ENCODE measurements around the gene ETFB.

ETFB gene

DNA sequence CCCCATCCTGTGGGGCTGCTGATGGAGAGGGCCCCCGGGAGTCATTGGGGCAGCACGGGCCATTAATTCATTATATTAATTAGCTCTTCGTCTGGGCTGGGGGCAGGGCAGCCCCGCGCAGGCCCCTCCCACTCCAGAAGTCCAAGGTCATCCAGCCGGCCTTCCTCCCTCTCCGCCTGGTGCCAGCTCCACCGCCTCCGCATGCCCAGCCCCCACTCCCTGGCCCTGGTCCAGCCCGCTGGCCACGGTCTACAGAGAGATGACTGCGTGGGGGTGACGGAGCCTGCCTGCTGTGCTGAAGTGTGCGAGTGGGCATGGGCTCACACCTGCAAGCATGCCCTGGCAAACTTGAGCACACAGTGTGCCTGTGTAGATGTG is 45.9 kb downstream of the ETFB start:
- intact Hi-C loops (cut with micrococcal nuclease), result no loop called here

GRCh38 chr19:51319649-51320279 is 46.4 kb downstream of the ETFB start:
- Mint-ChIP-seq H3K27me3 (peaks cover 39% of the 10 kb centered on the region), H3K4me1 (ENCODE audit: low read depth) (no peaks in the 10 kb centered on the region)
- intact Hi-C loops (cut with micrococcal nuclease), result no loop called here

More for the DNA sequence above, 45.9 kb downstream of the ETFB start:
- Mint-ChIP-seq H3K36me3 (ENCODE audit: low read depth) (no peaks in the 10 kb centered on the region), H3K27me3 (peaks cover 39% of the 10 kb centered on the region), H3K4me1 (ENCODE audit: low read depth) (peaks cover under 1% of the 10 kb centered on the region), H3K4me3 (no peak overlapping the region), H3K27ac (no peak overlapping the region), H3K9me3 (peaks cover 4% of the 10 kb centered on the region)

GRCh38 chr19:51318687-51319648 is 47.2 kb downstream of the ETFB start:
- intact Hi-C loops (cut with micrococcal nuclease), result no loop called here
- H3K36me3 Mint-ChIP-seq (ENCODE audit: low read depth), result no peaks in the 10 kb centered on the region
- H3K27me3 Mint-ChIP-seq, result peaks cover 35% of the 10 kb centered on the region
- H3K4me3 Mint-ChIP-seq, result no peak overlapping the region
- H3K27ac Mint-ChIP-seq, result no peak overlapping the region
- peaks cover 14% of the 10 kb centered on the region for H3K9me3 Mint-ChIP-seq
- peaks cover 3% of the 10 kb centered on the region for H3K4me1 Mint-ChIP-seq (ENCODE audit: low read depth)

More at GRCh38 chr19:51319649-51320279, 46.4 kb downstream of the ETFB start:
- Mint-ChIP-seq H3K9me3 (peaks cover 9% of the 10 kb centered on the region), H3K27ac (no peak overlapping the region), H3K4me3 (no peak overlapping the region), H3K36me3 (ENCODE audit: low read depth) (no peaks in the 10 kb centered on the region)

DNA sequence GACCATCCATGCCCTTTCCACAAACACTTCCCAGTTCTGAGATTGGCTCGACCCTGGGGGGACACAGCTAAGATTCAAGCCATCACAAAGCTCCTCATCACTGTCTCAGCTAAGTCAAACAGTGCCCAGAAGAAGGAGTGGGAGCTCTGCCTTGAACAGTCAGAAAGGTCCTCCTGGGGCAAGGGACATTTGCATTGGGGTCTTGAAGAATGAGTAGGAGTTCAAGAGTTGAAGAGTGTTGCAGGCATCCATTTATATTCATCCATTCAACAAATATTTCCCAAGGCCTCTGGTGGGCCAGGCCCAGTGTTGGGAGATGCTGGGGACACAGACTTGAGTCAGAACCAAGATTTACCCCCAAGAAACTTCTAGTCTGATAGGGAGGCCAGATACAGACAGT is 48.2 kb downstream of the ETFB start:
- H3K4me3 Mint-ChIP-seq, result no peak overlapping the region
- H3K27me3 Mint-ChIP-seq, result peaks cover 31% of the 10 kb centered on the region
- H3K36me3 Mint-ChIP-seq (ENCODE audit: low read depth), result no peaks in the 10 kb centered on the region
- intact Hi-C loops (cut with micrococcal nuclease), result no loop called here
- H3K9me3 Mint-ChIP-seq, result peaks cover 14% of the 10 kb centered on the region
- H3K4me1 Mint-ChIP-seq (ENCODE audit: low read depth), result peaks cover 13% of the 10 kb centered on the region
- H3K27ac Mint-ChIP-seq, result no peak overlapping the region

DNA sequence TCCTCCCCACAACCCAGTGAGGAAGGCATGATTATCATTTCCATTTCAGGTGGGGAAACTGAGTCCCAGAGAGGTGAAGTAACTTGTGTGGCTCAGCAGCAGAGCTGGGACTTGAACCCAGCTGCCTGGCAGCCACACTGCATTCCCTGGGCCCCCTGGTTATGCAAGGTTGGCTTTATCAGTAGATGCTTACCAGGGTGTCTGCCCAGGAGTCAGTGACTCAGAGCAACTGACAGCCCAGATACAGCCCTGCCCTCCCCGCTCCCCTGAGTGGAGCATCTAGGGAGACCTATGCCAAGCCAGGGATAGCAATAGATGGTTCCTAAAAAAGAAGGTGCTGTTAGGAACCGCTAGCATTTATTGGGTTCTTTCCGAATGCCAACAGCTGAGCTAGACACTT is 48.8 kb downstream of the ETFB start:
- Mint-ChIP-seq H3K4me3 (no peak overlapping the region), H3K27ac (no peak overlapping the region), H3K27me3 (peaks cover 31% of the 10 kb centered on the region), H3K4me1 (ENCODE audit: low read depth) (peaks cover 17% of the 10 kb centered on the region), H3K36me3 (ENCODE audit: low read depth) (no peaks in the 10 kb centered on the region), H3K9me3 (peaks cover 14% of the 10 kb centered on the region)
- intact Hi-C loops (cut with micrococcal nuclease), result no loop called here

DNA sequence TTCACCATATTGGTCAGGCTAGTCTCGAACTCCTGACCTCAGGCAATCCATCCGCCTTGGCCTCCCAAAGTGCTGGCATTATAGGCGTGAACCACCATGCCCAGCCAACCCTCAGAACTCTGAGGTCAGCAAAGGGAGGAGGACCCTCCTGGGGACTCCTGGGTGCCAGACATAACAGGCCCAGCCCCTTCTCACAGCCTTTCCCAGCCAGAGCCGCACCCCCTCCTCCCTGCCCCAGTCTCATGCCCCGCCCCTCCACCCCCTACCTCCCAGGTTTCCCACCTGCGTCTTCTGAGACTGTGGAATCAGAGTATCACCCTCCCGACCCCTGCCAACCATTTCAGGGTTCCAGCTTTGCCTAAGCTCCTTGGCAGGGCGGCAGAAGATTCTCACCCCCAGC is 49.5 kb downstream of the ETFB start:
- Mint-ChIP-seq H3K4me1 (ENCODE audit: low read depth) (peaks cover 20% of the 10 kb centered on the region), H3K9me3 (peaks cover 14% of the 10 kb centered on the region), H3K4me3 (no peak overlapping the region), H3K27ac (no peak overlapping the region), H3K36me3 (ENCODE audit: low read depth) (no peaks in the 10 kb centered on the region), H3K27me3 (peaks cover 32% of the 10 kb centered on the region)
- intact Hi-C loops (cut with micrococcal nuclease), result no loop called here

GRCh38 chr19:51311351-51312257 is 54.6 kb downstream of the ETFB start, which contains the start of gene IGLON5:
Gene IGLON5 (plus strand): TSS chr19:51311644. CDS start chr19:51311848, 204 bp downstream.
- Mint-ChIP-seq H3K27ac (no peak within 1 kb of the TSS), H3K27me3 (peaks cover 56% of the 10 kb centered on the region), H3K36me3 (ENCODE audit: low read depth) (no peaks in the 10 kb centered on the region), H3K9me3 (peaks cover 36% of the 10 kb centered on the region), H3K4me1 (ENCODE audit: low read depth) (peaks cover 20% of the 10 kb centered on the region), H3K4me3 (no peak within 1 kb of the TSS)
- intact Hi-C loops (cut with micrococcal nuclease), result no loop called here

GRCh38 chr19:51305479-51305878 is 60.7 kb downstream of the ETFB start:
- H3K27ac Mint-ChIP-seq, result no peak overlapping the region
- H3K9me3 Mint-ChIP-seq, result peaks cover 43% of the 10 kb centered on the region
- no peak overlapping the region for H3K4me3 Mint-ChIP-seq
- H3K27me3 Mint-ChIP-seq, result peaks cover 52% of the 10 kb centered on the region
- no peaks in the 10 kb centered on the region for H3K36me3 Mint-ChIP-seq (ENCODE audit: low read depth)
- intact Hi-C loops (cut with micrococcal nuclease), result no loop called here
- H3K4me1 Mint-ChIP-seq (ENCODE audit: low read depth), result no peaks in the 10 kb centered on the region

GRCh38 chr19:51301266-51301665 is 64.9 kb downstream of the ETFB start:
- H3K36me3 Mint-ChIP-seq (ENCODE audit: low read depth), result no peaks in the 10 kb centered on the region
- intact Hi-C loops (cut with micrococcal nuclease), result no loop called here
- peaks cover 18% of the 10 kb centered on the region for H3K9me3 Mint-ChIP-seq
- no peak overlapping the region for H3K4me3 Mint-ChIP-seq
- no peak overlapping the region for H3K27ac Mint-ChIP-seq
- H3K4me1 Mint-ChIP-seq (ENCODE audit: low read depth), result no peaks in the 10 kb centered on the region
- H3K27me3 Mint-ChIP-seq, result peaks cover 28% of the 10 kb centered on the region

DNA sequence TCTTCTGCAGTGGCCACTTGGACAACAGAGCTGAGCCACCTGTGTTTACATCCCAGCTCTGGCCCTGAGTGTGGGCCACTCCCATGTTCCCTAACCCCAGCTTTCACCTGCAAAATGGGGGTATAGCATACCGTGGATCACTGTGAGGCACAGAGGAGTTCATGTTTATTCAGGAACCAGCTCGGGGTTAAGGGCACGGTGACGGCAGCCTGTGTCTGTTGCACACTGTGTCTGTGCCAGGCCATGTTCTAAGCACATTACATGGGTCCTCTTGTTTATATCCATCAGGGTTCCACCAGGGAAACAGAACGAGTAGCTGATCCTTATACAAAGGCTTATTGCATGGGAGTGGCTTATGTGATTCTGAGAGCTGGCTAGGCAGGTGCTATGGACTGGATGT is 68.8 kb downstream of the ETFB start:
- Mint-ChIP-seq H3K4me1 (ENCODE audit: low read depth) (no peaks in the 10 kb centered on the region), H3K27ac (no peak overlapping the region), H3K27me3 (peaks cover 31% of the 10 kb centered on the region), H3K4me3 (no peak overlapping the region), H3K36me3 (ENCODE audit: low read depth) (no peaks in the 10 kb centered on the region), H3K9me3 (no peaks in the 10 kb centered on the region)
- intact Hi-C loops (cut with micrococcal nuclease), result no loop called here

- H3K4me1 Mint-ChIP-seq (ENCODE audit: low read depth), result no peaks in the 10 kb centered on the region
- no peak overlapping the region for H3K27ac Mint-ChIP-seq
- intact Hi-C loops (cut with micrococcal nuclease), result no loop called here
- no peak overlapping the region for H3K4me3 Mint-ChIP-seq
- no peaks in the 10 kb centered on the region for H3K36me3 Mint-ChIP-seq (ENCODE audit: low read depth)
- no peaks in the 10 kb centered on the region for H3K9me3 Mint-ChIP-seq
- peaks cover 29% of the 10 kb centered on the region for H3K27me3 Mint-ChIP-seq
Observed at GRCh38 chr19:51296336-51297093, 69.7 kb downstream of the ETFB start.

DNA sequence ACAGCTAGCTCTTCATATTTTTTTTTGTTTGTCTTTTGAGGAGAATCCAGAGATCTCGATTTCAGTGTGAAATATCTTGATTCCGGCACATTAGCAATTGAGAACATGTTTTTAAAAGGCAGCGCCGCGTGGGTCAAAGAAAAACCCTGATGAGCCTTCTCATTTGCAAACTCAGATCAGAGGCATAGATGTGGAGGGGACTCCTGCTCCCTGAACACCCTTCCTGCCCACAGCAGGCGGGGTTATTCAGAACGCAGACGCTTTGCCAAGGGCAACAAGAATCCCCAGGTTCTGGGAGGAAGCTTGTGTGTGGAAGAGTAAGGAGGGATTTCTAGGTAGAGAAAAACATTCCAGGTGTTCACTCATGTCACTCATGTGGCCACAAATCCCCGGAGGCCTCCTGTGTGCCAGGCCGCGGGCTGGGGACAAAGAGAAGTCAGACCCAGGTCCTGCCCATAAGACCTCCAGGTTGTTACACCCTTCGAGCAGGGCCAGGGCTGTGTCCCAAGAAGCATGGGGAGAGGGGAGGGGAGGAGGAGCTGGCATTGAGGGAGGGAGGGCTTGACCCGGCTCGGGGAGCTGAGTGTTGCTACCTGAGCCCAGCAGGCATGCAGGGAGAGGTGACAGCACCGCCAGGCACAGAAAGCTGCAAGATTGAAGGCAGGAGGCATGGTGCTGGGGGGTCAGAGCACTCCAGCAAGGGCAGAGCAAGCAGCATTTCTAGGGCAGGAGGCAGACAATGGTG is 70.6 kb downstream of the ETFB start:
- H3K36me3 Mint-ChIP-seq (ENCODE audit: low read depth), result no peaks in the 10 kb centered on the region
- H3K27ac Mint-ChIP-seq, result no peak overlapping the region
- intact Hi-C loops (cut with micrococcal nuclease), result no loop called here
- no peak overlapping the region for H3K4me3 Mint-ChIP-seq
- no peaks in the 10 kb centered on the region for H3K4me1 Mint-ChIP-seq (ENCODE audit: low read depth)
- H3K27me3 Mint-ChIP-seq, result peaks cover 24% of the 10 kb centered on the region
- no peaks in the 10 kb centered on the region for H3K9me3 Mint-ChIP-seq
